GM08714 (cell line): ENCODE measurements around the gene ZNF12.
"Not testable (repeated sequence)": the region's sequence is repeated elsewhere in the genome, so short reads cannot be mapped to it uniquely, and the experiment has no call there.

ENCODE experiments used
- H3K4me3 ChIP-seq: fragments of 200-500 bp; sonication (Bioruptor generic); 2 replicates; pipeline ENCODE4 v1.5.1; 2014; ENCODE audit warnings: mild to moderate bottlenecking, low read length, inconsistent platforms
- ZNF274 ChIP-seq: IDR thresholded peaks from 2 replicates; pipeline ENCODE4 v1.6.1; 2012; ENCODE audit warnings: mild to moderate bottlenecking, low read depth, low read length

The ZNF12 gene

DNA sequence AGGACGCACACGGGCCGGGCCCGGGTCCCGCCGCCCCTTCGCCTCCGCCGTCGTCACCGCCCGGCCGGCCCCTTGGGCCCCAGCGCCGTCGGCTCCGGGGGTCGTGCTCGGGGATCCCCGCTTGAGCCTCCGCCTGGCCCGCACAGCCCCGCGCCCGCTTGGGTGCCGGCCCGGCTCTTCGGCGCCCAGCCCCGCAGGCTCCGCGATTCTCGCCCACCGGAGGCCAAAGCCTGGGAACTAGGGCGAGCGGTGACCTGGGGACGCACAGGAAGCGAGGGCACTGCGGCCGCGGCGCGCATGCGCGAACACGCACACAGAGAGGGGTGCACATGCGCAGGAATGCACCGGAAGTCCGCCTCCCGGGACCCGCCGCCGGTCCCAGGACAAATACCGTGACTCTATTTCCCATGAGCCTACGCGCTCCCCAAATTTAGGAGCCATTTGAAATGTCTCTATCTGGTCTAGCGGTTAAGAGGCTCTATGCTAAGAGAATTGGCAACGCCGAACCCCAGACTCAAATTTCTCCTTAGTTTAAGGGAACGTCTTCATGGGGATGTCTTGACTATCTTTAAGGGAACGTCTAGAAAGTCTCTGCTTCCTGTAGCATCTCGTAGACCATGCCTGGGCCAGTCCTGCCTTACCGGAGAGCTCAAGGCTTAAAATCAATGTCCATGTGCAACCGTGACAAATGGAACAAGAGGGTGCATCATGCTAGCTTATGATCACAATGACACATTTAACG, at the start of gene ZNF12:
Gene ZNF12 (minus strand): TSS at position 282 of the 742 bp plus-strand sequence. CDS start 1,774 bp downstream, outside the sequence.
- no peak for TF ChIP-seq ZNF274
- peak within 1 kb of the TSS; percentile 93 for H3K4me3 ChIP-seq

GRCh38 chr7:6753964-6754363, 47.2 kb upstream of the ZNF12 start, which contains the start of gene RSPH10B2:
Gene RSPH10B2, plus strand, starts transcription at chr7:6754103. Its CDS starts 3,575 bp downstream, at chr7:6757678.
- not testable (repeated sequence) for H3K4me3 ChIP-seq

DNA sequence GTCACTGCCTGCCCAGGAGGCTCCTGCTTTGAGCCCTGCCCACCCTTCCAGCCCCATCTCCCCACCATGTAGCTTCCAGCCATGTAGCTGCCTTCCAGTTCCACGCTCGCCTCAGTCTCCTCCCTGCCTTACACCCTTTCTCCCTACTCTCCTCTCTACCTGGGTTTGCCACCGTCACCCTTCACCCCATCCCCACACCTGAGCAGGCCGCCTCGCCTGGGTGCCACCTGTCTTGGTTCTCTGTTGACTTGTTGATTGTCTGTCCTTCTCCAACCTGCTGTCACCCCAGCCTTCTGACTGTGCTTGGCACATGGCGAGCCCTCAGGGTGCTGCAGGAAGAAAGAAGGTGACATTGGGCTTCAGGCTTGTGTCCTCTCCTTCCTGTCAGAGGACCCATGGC, 43.4 kb upstream of the ZNF12 start:
- not testable (repeated sequence) for H3K4me3 ChIP-seq

DNA sequence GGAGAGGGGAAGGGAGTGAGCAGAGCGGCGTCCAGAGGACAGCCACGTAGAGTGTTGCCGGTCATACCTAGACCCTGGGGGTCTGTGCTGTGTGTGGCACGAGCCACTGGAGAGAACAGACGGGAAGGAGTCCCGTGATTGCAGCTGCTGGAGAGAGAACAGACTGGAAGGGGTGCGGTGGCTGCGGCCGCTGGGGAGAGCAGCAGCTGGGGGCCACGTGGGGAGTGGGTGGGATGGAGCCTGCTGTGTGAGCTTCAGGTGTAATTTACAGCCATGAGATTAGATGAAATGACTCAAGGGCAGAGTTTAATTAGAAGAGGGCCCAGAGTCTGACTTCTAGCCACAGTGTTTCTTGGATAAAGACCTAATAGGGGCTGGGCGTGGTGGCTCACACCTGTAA, 42.6 kb upstream of the ZNF12 start:
- H3K4me3 ChIP-seq, result not testable (repeated sequence)

DNA sequence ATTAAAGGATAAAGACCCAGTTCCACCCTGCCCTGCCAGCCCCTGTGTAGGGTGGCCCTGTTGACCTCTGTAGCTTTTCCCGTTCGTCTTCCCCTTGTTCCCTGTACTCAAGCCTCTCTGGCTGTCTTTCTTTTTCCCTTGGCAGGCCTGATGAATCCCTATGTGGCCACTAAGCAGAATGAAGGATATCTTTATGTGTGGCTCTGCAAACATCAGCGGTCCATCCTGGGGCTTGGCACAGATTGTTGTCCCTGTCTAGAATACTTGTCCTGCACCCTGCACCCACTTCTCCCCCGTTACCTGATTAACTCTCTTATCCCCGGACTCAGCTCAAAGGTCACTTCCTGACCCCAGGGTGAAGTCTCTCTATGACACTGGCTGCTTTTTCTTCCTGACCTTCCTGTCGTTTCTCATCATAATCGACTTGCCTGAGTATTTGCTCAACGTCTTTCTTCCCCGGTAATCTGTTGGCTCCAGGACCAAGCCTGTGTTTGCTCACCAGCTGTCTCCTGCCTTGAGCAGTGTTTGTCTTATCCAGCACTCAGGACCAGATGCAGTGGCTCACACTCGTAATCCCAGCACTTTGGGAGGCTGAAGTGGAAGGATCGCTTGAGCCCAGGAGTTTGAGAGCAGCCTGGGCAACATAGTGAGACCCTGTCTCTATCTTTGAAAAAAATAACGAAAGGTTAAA, 37.8 kb upstream of the ZNF12 start:
- not testable (repeated sequence) for H3K4me3 ChIP-seq

- H3K4me3 ChIP-seq, result not testable (repeated sequence)
These were observed 31.7 kb upstream of the ZNF12 start for GRCh38 chr7:6738415-6738814.

DNA sequence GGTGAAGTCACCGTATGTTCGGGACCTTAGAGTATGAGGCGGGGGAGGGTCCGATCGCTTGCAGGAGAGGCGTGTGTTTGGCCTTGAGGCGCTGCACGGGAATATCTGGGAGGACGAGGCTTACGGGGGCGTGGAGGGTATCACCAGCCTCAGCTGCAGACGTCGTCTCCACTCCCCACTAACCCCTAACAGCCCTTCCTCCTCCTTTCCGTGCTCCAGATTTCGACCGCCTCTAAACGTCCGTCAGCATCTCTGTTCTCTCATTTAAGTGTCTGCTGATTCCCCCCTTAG, 23.5 kb upstream of the ZNF12 start:
- TF ChIP-seq ZNF274, result no peak
- peak overlapping the region; percentile 83 for H3K4me3 ChIP-seq

DNA sequence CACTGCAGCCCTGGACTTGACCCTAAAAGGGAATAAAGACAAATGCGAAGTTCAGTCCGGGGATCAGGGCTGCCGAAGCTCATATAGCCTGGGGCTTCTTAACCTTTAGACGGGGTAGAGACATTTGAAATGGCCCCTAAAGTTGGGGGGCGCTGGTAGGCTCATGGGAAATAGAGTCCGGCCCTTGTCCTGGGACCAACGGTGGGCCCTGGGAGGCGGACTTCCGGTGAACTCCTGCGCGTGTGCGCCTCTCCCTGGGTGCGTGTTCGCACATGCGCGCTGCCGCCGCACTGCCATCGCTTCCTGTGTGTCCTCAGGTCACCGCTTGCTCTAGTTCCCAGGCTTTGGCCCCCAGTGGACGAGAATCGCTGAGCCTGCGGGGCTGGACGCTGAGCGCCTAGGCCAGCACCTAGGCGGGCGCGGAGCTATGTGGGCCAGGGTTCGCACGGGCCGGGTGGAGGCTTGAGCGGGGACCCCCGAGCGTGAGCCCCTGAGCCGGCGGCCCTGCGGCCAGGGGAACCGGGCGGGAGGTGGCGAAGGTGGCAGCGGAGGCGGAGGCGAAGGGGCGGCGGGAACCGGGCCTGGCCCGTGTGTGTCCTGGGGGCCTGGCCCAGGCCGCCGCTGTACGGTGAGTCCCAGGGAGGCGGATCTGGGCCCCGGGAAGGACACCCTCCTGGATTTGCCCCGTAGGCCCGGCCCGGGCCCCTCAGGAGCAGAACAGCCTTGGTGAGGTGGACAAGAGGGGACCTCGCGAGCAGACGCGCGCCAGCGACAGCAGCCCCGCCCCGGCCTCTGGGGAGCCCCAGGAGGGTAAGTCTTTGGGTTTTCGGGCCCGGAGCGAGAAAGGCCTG, 23.0 kb upstream of the ZNF12 start:
- peak overlapping the region; percentile 83 for H3K4me3 ChIP-seq
- TF ChIP-seq ZNF274, result no peak

DNA sequence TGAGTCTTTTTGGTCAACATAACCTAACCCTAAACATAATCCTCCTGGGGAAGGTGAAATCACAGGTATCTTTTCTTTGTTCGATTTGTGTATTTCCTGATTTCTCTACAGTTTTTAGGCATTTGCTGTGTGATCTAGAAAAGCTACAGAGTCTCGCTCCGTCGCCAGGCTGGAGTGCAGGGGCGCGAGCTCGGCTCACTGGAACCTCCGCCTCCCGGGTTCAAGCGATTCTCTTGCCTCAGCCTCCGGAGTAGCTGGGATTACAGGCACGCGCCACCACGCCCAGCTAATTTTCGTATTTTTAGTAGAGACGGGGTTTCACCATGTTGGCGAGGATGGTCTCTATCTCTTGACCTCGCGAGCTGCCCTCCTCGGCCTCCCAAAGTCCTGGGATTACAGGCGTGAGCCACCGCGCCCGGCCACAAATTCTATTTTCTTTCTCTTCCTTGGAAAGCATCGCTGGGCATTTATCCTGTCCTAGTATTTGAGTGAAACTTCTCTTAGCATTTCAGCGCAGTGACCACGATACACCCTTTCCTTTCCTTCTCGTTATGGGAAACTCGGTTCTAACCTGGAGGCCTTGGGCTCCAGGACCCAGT, 22.2 kb upstream of the ZNF12 start:
- peak overlapping the region; percentile 83; the same call in 1 of the 2 replicates for H3K4me3 ChIP-seq

DNA sequence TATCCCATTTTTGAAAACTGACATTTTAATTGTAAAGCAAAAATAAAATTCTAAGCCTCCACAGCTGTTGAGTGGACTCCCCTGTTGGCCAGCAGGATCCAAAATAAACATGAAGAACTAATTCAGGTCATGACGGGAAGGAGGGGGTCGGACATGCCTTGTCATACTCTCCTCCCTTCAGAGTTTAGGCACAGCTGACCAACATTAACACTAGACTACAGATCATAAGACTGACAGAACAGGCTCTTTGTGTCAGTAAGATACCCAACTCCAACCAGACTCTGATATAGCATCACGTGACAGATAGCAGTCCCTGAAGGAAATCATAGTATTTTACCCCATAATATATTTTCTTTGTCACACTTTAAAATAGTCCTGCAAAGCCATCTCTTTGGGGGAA, 20.9 kb upstream of the ZNF12 start:
- H3K4me3 ChIP-seq, result no peak overlapping the region
- no peak for TF ChIP-seq ZNF274

GRCh38 chr7:6726341-6726740, 19.6 kb upstream of the ZNF12 start:
- H3K4me3 ChIP-seq, result not testable (repeated sequence)

GRCh38 chr7:6725003-6725402, 18.3 kb upstream of the ZNF12 start:
- TF ChIP-seq ZNF274, result no peak
- peak overlapping the region; percentile 7; the same call in 1 of the 2 replicates for H3K4me3 ChIP-seq

GRCh38 chr7:6724351-6724750, 17.6 kb upstream of the ZNF12 start:
- H3K4me3 ChIP-seq, result not testable (repeated sequence)

GRCh38 chr7:6718124-6718523, 11.4 kb upstream of the ZNF12 start:
- H3K4me3 ChIP-seq, result no peak overlapping the region
- no peak for TF ChIP-seq ZNF274

DNA sequence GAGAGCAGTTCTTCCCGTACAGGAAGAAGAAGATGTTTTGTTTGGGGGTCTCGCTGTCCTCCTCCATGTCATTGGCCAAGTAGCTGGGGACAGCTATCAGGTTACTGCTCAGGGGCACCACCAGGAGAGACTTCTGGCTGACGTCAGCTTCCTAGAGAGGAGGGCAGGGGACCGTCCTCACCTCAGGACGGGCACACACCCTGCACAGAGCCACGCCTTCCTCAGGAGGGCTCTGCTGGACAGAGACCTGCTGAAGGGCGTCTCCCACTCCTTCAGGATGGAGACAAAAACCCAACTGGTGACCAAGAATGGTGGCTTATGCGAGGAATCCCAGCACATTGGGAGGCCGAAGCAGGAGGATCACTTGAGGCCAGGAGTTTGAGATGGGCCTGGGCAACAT, 9.2 kb upstream of the ZNF12 start:
- not testable (repeated sequence) for H3K4me3 ChIP-seq
